Fibroblast of skin of abdomen (primary cell): ENCODE results near the gene SNTB2.

Experiments
- DNase-seq: peaks from one replicate; pipeline ENCODE4 v3.0.0-alpha.2; 2013

Gene SNTB2

GRCh38 chr16:69345923-69346322, 159.0 kb downstream of the SNTB2 start:
- DNase-seq, result no peak

- no peak for DNase-seq
Measured at GRCh38 chr16:69346683-69347082, 159.7 kb downstream of the SNTB2 start.

- DNase-seq, result no peak
Measured at GRCh38 chr16:69348222-69348621, 161.3 kb downstream of the SNTB2 start.

GRCh38 chr16:69349536-69349935, 162.6 kb downstream of the SNTB2 start:
- no peak for DNase-seq

- no peak for DNase-seq
Measured at GRCh38 chr16:69350536-69351133, 163.7 kb downstream of the SNTB2 start.

- no peak for DNase-seq
Measured at GRCh38 chr16:69351309-69352027, 164.5 kb downstream of the SNTB2 start, which contains the start of gene TMED6. TSS of gene TMED6 (minus strand) at chr16:69351786. CDS start at chr16:69351753, 33 bp downstream.
